ENCODE measurements around the gene EDAR. TPM values are rescaled to one million over a fixed set of nuclear protein-coding genes. Genes with fewer than 3 reads are reported as not detected.

EDAR gene
- total and polyA plus RNA-seq, 9 of the 15 experiments (the other 6 are each of a cell fraction or from before 2014, with no cell fraction given), result 0.01 TPM; not detected in 8

- Histone ChIP-seq H3K9me3 (replicated peaks; ENCODE audit: control insufficient read depth, insufficient read depth, low read depth, low read length) (no peaks in the 10 kb centered on the region), H3K27ac (ENCODE audit: extremely low read depth, low read depth, low read length) (no peak overlapping the region), H3K79me2 (ENCODE audit: control insufficient read depth, insufficient read depth, low read length) (no peaks in the 10 kb centered on the region), H3K27me3 (ENCODE audit: control insufficient read depth in 2 of 2, insufficient read depth in 2 of 2, low read length in 2 of 2) (peaks cover 0 to 4% of the 10 kb centered on the region in 2 experiments; a peak in 1 of 5 replicates), H3K4me3 (no peak overlapping the region), H4K20me1 (replicated peaks; ENCODE audit: control insufficient read depth, insufficient read depth, low read length) (no peaks in the 10 kb centered on the region), H3K36me3 (ENCODE audit: control insufficient read depth, insufficient read depth, low read length) (no peaks in the 10 kb centered on the region), H3K4me2 (ENCODE audit: insufficient read depth, low read length) (no peak overlapping the region), H3K9ac (ENCODE audit: insufficient read depth in 1 of 2, low read depth in 2 of 2, low read length in 2 of 2) (no peak overlapping the region), H3K4me1 (replicated peaks in 1 of 2; ENCODE audit: control insufficient read depth in 2 of 2, insufficient read depth in 2 of 2, low read length in 2 of 2) (no peaks in the 10 kb centered on the region), H2AFZ (ENCODE audit: low read depth, low read length) (no peak overlapping the region), H3K9me1 (ENCODE audit: control insufficient read depth, insufficient read depth, low read length) (no peaks in the 10 kb centered on the region)
- POLR2A ChIA-PET, result interaction anchor here (1.0 kb wide), 1 partner anchor 22 kb away, joined by 3 read pairs; no protein-coding TSS in a partner anchor
- CTCF ChIA-PET (ENCODE audit: low intra/inter-chr PET ratio), result no interaction called here
- ATAC-seq, result no peak
- no peak for DNase-seq (ENCODE audit: extremely low read depth in 1 of 4, low spot score in 3 of 4)
- intact Hi-C loops (cut with micrococcal nuclease), result no loop called here
- in situ Hi-C loops (cut with MboI), result no loop called here
- no peak for TF ChIP-seq MTF1 (CRISPR knock-in tag; IDR thresholded peaks at IDR 0.05; ENCODE audit: borderline replicate concordance)
- TF ChIP-seq ZNF165 (CRISPR knock-in tag; IDR thresholded peaks at IDR 0.05; ENCODE audit: borderline replicate concordance), result no peak
- no peak for TF ChIP-seq ZNF124 (CRISPR knock-in tag; IDR thresholded peaks at IDR 0.05)
- TF ChIP-seq HDAC2 (IDR thresholded peaks at IDR 0.05), result no peak
- TF ChIP-seq ZNF507 (tag; conservative IDR thresholded peaks at IDR 0.05), result no peak
- TF ChIP-seq POLR2B (IDR thresholded peaks at IDR 0.05; ENCODE audit: low read depth, partially characterized antibody), result no peak
- TF ChIP-seq KDM5B (IDR thresholded peaks at IDR 0.05; ENCODE audit: insufficient replicate concordance, low read depth, low read length), result no peak
- TF ChIP-seq ZBED1 (IDR thresholded peaks at IDR 0.05), result no peak
- no peak for TF ChIP-seq HLTF (IDR thresholded peaks at IDR 0.05)
- TF ChIP-seq ZFP36 (IDR thresholded peaks at IDR 0.05; ENCODE audit: low read depth, low read length, partially characterized antibody), result no peak
- no peak for TF ChIP-seq STAT6 (CRISPR knock-in tag; IDR thresholded peaks at IDR 0.05)
- TF ChIP-seq RBM14 (IDR thresholded peaks at IDR 0.05; ENCODE audit: borderline replicate concordance, insufficient read depth, low read depth, low read length), result no peak
- no peak for TF ChIP-seq TARDBP (IDR thresholded peaks at IDR 0.05)
- TF ChIP-seq RERE (CRISPR knock-in tag; IDR thresholded peaks at IDR 0.05; ENCODE audit: borderline replicate concordance), result no peak
- TF ChIP-seq SMARCB1 (IDR thresholded peaks at IDR 0.05; ENCODE audit: insufficient read length, low read depth), result no peak
- BruUV-seq (replicated peaks), result no TSS peak
- 2% methylated on average over 4 of the region's 4 CpGs for WGBS (ENCODE audit: insufficient coverage, low coverage, missing lambda C conversion rate)
- no peak for FAIRE-seq
Observed at GRCh38 chr2:108950369-108951135, 38.5 kb downstream of the EDAR start.

All from K562 (cell line).